AG08396 (cell line): ENCODE results near the gene PTPN9.
A peak's percentile ranks its signal among the peaks of the same experiment; 100 is the strongest.
"Not testable (repeated sequence)": the region's sequence is repeated elsewhere in the genome, so short reads cannot be mapped to it uniquely, and the experiment has no call there.

Source experiments
- DNase-seq: peaks from one replicate; pipeline ENCODE4 v3.0.0; 2012; ENCODE audit warnings: low spot score, mixed read lengths

PTPN9 gene

DNA sequence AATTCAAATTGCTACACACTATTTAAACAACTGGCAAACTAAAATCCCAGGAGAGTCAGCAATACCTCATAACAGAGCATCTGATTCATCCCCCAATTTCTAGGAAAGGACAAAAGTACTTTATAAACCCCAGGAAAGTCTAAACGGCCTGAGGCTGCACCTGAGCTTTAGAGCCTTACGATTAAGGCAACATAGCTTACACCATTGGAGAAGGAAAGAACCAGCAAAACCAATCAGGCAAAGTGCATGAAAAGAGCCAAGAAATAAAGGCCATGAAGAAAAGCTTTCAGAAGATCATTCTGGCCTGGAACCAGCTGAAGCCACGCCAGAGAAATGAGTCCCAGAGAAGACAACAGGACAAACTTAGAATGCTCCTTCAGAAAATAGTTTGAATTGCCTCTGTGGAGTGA lies 48.1 kb downstream of the PTPN9 start:
- no peak for DNase-seq

DNA sequence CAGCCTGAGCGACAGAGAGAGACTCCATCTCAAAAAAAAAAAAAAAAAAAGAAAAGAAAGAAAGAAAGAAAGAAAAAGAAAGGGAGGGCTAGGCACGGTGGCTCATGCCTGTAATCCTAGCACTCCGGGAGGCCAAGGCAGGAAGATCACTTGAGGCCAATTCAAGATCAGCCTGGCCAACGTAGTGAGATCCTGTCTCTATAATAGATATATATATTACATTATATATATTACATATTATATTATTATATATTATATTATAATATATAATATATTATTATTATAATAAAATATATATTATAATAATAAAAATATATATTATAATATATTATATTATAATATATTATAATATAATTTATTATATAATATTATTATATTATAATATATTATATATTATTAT lies 48.9 kb downstream of the PTPN9 start:
- DNase-seq, result no peak

DNA sequence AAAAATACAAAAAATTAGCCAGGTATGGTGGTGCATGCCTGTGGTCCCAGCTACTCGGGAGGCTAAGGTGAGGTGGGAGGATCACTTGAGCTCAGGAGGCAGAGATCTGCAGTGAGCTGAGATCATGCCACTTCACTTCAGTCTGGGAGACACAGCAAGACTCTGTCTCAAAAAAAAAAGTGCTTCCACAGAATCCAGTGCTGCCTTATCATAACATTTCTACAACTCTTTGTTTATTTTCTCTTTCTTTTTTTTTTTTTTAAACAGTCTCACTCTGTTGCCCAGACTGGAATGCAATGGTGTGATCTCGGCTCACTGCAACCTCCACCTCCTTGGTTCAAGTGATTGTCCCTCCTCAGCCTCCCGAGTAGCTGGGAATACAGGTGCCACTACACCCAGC lies 53.4 kb downstream of the PTPN9 start:
- not testable (repeated sequence) for DNase-seq

DNA sequence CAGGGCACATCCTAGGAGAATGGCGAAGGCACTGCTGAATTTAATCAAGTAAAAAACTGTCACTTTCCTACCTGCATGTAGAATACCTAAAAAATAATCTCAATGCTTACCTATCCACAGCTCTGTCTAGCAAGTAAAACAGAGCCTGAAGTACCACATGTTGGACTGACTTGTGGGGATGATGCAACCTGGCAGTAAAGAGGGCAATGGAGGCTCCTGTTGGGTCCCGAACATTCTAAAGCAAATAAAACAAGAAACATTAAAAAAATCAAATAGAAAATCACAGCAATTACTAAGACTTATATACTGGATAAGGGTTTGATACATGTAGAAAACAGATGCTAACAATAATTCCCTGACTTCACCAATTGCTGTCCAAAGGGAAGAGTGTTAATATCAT lies 56.1 kb downstream of the PTPN9 start:
- no peak for DNase-seq

DNA sequence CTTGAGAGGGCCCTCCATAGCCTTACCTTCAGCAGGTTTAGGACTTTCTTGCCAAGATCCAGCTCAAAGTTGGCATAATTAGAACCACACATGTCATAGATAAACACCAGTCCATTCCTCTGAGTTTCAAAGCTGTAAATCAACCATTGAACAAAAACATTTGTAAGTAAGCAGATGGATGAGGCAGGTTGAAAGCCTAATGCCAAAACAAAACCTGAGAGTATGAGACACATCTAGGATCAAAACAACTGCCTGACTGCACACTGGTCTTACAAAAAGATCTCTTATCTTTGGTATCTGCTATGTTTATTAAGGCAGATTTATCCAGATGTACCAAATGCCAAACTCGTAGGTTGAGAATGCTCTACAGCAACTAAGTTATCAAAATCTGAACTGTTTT lies 61.9 kb downstream of the PTPN9 start:
- DNase-seq, result no peak

DNA sequence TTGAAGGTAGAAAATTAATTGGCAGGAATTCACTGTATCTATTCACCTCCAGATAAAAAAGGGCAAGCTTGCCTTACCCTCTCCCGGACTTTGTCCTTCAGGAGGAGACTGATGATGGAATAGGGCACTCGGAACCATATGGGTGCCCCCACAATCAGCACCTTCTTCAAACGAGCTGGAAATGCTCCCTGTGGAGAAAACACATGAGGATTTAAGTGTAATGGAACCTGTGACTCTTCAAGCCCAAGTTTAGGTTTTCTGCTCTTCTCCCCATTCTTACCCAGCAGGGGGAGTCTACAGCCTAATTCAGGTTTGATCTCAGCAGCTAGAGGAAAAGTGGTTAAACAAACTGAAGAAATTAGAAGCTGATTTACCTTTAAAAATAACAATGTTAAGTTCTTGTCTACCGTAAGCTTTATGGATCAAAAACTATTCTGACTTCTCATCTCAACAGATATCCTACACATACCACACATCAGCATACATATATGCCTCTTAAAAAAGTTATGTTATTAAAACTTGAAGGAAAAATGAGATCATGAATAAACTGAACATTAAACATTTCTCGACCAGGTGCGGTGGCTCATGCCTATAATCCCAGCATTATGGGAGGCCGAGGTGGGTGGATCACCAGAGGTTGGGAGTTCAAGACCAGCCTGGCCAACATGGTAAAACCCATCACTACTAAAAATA lies 70.1 kb downstream of the PTPN9 start:
- peak; percentile 53 for DNase-seq

DNA sequence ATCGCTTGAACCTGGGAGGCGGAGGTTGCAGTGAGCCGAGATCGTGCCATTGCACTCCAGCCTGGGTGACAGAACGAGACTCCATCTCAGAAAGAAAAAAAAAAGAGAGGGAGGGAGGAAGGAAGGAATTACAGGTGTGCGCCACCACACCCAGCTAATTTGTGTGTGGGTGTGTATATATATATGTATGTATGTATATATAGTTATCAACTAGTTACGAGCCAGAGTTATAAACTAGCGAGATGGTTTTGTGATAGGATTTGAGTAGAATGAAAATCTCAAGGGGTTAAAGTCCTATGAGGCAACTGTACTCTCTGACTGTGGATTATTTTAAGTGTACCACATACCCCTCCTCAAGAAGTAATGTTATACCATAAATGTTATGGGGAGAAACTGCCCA lies 76.8 kb downstream of the PTPN9 start:
- DNase-seq, result no peak

DNA sequence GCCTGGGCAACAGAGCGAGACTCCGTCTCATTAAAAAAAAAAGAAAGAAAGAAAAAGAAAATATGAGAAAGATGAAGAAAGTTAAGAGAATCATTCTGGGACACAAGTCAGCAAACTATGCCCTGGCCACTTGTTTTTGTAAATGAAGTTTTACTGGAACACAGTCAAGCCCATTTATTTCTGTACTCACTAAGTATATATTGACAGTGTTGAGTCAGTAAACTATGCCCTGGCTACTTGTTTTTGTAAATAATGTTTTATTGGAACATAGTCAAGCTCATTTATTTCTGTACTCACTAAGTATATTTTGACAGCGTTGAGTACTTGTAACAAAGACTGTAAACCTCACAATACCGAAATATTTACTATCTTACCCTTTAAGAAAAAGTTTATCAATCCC lies 85.4 kb downstream of the PTPN9 start:
- no peak for DNase-seq

DNA sequence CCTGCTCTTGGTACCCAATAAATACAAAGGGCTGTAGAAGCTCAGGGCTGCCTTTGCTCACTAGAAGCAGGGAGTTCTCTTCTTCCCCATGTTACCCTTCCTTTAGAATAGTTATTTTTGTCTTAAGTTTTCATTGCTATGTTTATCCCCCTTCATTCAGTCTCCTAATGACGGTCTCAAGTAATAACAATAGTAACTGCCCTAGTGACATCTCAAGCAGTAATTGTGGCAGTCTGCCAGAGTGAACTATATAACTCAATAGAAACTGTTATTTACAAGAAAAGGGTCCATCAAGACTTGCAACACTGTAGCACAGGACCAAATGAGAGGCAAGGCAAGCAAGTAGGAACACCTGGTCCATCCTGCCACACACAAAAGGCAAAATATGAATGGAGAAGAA lies 95.2 kb downstream of the PTPN9 start:
- DNase-seq, result no peak

DNA sequence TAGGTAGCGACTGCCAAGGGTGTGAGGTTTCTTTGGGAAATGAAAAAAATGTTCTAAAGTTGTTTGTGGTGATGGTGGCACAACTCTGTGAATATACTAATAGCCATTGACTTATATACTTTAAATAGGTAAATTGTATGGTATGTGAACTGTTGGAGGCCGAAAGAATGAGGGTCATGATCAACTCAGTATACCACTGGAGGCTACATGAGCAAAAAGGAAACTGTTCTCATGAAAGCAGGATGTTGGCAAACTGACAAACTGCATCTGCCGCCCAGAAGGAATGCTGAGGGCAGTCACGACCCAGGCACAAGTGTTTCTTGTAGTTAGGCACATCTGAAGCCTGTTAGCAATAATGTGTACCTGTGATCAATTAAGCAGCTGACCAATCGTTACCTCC lies 95.6 kb downstream of the PTPN9 start:
- DNase-seq, result not testable (repeated sequence)

DNA sequence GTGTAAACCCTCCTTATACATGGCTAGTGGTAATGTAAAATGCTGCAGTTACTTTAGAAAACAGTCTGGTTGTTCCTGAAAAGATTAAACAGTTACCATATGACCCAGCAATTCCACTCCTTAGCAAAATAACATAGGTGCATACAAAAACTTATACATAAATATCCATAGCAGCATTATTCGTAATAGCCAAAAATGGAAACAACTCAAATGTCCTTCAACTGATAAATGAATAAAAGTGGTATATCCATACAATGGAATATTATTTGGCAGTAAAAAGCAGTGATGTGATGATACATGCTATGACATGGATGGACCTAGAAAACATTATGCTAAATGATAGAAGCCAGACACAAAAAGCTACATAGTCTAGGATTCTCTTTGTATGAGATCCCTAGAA lies 96.0 kb downstream of the PTPN9 start:
- DNase-seq, result no peak

DNA sequence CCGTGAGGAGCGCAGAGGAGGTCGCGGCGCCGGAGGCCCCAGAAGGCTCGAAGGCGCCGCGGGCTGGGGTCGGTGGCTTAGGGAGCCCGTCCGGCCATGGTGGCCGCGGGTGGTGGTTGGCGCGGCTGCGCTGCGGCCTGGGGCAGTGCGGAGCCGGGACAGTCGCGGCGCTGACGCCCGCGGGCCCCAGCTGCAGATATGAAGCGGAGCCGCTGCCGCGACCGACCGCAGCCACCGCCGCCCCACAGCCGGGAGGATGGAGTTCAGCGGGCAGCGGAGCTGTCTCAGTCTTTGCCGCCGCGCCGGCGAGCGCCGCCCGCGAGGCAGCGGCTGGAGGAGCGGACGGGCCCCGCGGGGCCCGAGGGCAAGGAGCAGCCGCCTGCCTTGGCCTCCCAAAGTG lies 98.7 kb downstream of the PTPN9 start:
- not testable (repeated sequence) for DNase-seq

DNA sequence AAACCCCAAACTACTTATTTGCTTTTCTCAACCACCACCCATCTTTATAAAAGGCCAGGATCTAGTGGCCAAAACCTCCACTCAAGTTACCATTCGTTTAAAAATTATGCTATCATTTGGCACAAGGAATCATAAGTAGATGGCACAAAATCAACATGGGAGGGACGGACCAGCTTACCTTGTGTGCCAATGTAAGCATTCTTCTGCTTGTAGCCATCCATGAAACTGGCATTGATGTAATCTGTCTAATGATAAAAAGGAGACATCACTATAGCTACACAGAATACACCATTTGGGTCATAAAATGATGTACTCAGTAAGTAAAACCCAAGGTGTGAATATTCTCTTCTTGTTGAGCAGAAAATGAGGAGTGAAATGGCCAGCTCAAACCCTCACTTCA lies 99.4 kb downstream of the PTPN9 start:
- DNase-seq, result no peak

DNA sequence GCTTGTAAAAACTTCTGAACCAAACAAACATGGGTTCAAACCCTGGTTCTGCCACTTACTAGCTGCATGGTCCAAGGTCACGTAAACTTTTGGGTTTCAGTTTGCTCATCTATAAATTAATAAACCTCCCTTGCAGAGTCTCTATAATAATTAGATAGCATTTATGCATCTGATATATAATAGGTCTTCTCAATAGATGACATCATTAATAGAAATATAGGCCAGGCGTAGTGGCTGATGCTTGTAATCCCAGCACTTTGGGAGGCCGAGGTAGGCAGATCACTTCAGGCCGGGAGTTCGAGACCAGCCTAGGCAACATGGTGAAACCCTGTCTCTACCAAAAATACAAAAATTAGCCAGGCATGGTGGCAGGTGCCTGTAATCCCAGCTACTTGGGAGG lies 102.0 kb downstream of the PTPN9 start:
- DNase-seq, result not testable (repeated sequence)

DNA sequence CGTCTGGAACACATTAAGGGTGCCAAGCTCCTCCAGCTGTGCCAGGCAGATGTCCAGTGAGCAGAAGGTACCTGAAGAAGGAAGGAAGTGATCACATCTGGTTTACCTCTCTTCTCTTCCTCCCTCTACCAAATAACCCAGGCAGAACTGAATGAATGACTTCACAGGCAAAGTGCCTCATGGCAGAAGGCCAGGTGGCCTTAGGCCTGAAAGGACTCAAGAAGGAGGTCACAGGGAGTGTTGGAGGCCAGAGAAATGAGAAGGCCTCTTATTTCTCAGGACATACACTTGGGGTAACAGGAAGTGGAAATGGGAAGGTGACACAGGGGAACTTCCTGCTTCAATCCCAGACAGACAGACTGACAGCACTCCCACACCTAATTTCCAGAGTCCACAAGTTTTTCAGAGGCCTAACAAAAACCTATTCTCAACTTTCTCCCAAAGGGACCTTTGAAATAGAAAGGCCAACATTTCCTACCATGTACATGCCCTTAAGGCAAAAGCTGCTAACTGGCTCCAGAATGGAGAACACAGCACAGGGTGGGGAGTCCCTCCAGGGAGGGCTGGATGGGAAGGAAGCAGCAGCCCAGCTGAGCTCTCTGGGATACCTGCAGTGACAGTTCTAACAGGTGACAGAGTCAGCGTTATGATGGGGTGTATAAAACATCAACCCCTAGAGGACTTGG lies 110.1 kb downstream of the PTPN9 start:
- no peak for DNase-seq

DNA sequence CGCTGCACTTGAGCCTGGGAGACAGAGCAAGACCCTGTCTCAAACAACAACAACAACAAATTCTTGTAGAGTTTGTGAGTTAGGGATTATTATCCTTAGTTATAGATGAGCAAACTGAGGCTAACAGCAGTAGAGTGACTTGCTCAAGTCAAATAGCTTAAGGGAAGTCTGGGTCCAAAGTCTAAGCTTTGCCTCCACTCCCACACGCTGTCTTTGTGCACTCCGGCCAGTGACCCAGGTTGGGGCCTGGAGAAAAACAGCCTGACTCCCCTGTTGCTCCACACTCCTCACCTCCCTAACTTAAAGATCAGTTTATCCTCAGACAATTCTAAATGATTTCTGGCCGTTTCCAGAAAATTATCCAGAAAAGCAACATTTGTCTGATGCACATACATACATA lies 118.5 kb downstream of the PTPN9 start:
- no peak for DNase-seq

DNA sequence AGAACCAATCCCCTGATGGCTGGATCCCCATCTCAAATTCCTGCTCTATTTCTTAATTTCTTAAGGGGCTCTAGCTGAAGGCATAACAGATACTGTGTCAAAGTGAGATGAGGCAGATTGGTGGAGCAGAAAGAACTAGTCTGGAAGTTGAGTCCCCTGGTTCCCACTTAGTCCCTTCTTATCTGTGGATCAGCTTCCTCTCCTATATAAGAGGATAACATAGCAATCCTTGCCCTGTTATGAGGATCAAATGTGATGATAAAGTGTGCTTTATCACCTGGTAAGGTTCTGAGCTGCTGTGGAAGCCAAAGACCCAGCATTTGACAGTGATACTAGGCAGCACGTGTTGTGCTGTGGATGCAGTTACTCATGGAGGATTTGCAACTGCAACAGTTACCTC lies 119.5 kb downstream of the PTPN9 start:
- no peak for DNase-seq

DNA sequence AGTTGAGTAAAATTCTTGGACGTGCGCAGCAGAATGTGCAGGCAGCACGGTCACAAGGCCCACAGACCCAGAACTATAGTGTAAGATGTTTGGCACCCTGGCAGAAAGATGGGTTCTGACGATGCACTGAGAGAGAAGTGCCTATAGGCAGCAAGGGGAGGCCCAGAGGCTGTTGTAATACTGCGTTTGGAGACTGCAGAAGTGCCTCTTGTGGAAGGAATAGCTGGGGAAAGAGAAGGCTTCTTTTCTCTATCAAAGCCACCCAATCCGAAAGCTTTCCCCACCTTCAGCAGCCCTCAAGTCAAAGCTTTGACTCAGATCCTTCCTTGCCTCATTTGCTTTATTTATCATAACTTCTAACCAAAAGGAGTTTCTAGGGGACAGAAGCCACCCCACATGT lies 122.4 kb downstream of the PTPN9 start:
- no peak for DNase-seq

DNA sequence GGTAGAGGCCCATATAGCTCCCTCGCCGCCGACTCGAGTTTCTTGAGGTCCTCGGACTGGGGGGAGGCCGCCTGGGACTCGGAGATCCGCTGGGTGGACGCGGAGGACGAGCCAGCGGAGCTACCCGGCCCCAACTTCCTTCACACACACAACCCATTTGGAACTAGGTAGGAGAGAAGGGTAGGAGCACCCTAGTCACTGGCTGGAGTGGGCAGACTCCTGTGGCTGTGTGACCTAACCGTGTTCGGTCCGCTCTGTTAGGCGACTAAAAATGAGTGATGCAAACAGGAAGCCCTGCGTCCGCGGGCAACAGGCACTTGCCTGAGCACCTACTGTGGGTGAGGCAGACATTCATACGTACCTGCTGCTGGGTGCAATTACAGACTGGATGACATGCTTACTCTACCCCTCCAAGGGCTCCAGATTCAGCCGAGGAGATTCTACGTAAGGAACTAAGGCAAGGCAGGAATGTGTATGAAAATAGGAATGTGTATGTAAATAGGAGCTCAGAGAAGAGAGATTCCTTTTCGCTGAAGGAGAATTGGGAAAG lies 123.1 kb downstream of the PTPN9 start:
- DNase-seq, result peak; percentile 32

DNA sequence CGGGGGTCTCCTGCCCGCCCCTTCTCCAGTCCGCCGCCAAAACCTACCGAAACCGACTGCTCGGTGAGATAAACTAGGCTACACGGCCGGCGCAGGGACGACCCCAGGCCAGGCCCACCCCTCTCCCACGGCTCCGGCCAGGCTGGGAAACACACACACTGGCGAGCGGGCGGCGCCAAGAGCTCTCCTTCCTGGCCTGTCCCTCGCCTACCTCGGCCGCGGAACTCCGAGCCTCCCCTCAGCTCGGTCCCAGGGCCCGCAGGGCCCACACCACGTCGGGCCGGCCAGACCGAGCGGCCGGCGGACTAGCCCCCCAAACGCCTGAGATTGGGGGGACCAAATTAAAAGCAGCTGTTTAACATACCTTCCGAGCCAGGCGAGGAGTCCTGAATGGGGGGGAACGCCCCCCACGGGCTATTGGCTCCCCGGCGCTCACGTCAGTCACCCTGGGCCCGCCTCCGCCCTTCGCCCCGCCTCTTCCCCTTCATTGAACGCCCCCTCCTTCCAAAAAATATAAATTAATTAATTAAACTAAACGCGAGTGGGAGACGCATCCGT lies 123.6 kb downstream of the PTPN9 start:
- peak; percentile 89 for DNase-seq

DNA sequence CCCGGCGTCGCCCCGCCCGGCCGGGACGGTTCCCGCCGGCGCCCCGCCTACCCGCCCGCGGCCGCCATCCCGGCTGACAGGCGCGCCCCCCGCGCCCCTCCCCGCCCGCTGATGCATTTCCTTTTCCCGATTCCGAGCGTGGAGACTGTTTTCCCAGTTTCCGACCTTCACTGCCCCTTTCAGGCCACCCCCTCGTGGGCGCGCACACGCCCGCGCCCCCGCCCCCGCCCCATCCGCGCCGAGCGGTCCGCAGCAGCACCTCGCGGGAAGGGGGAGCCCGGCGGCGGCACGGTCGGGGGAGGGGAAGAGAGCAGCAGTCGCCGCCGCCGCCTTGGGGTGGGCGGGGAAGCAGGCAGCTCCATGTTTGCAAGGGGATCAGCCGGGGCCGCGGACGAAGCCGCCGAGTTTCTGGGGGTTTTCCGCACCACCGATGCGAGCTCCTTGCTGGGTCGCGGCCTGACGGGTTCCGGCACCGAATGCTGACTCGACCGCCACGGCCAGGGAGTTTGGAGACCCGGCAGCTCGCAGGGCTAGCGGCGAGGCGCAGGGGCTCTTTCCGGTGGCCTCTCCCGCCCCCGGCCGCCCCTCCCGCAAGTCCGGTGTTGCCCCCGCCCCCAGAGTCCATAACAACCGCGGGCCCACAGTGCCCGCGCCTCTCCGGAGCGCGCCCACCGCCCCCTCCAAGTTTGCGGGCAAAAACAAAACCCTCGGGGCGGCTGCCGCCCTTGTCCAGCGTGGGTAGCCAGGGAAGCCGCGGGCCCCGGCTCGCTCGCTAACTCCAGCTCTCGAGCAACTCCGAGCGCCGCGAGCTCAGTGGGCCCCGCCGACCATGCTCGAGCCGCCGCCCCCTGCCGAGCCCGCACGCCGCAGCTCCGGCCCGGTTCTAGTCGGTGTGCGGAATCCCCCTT lies 124.4 kb downstream of the PTPN9 start:
- DNase-seq, result peak; percentile 71
